UCSD-AML1 (cell line): Measurements from ENCODE around the gene ADGRG3.

Experiments used
- DNase-seq: peaks from one replicate; lab custom pipeline; 2025; ENCODE audit not compliant: unreplicated experiment; lab: John Stamatoyannopoulos, UW

Gene ADGRG3

GRCh38 chr16:57630407-57630797 lies 37.7 kb upstream of the ADGRG3 start:
- no peak for DNase-seq

DNA sequence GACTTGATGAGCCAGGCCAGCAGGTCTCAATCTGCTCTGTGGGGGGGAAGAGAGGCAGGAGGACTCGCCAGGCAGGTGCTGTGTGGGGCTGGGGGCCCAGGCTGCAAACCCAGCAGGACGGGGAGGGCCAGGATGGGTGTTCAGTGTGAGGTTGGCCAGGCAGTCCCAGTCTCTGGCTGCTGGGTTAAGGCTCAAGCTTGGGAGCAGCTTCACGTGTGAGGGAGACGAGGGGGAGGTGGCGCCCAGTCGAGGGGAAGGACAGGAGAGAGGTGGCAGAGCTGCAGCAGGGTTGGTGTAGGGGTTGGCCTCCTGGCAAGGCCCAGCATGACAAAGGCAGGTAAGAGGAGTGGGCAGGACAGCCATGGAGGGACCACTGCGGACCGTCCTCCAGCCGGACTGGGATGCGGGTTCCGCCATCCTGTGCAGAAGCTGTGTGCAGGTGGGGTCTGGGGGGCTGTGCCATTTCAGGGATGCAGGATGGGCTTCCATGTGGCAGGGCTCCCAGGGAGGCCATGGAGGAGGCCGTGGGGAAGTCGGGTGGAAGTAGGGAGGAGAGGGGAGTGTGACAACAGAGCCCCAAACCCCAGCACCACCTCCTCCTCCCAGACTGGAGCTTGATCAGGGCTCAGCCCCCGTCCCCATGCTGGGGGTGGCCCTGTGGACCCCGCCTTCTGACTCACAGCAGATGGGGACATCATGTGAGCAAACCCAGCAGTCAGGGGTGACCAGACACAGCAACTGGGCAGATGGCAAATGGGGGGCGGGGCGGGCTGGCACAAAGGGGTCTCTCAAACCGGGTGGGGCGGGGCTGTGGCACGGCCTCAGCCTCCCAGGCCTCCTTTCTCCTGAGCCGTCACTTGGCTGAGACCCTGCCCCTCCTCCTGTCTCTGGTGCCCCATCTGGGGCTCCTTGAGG lies 36.9 kb upstream of the ADGRG3 start:
- no peak for DNase-seq

GRCh38 chr16:57632568-57632967 lies 35.5 kb upstream of the ADGRG3 start:
- no peak for DNase-seq

- DNase-seq, result no peak
Measured at GRCh38 chr16:57633383-57634064, 34.6 kb upstream of the ADGRG3 start.

DNA sequence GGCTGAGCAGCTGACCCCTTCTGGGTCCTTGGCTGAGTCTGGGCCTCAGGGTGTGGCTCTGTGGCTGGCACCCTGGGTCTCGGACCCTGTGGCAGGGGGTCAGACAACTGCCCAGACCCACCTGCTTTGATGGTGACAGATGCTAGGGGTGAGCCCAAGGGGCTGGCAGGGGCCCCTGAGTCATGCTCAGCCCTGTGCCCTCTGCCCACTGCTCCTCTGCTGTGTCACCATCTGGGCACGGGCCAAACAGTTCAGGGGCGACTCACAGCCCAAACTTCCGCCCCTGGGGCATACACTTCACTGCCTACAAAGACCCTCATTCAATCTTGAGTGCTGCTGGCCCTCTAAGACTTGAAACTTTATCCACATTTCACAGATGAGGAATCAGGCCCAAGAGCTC lies 33.9 kb upstream of the ADGRG3 start:
- DNase-seq, result no peak

- no peak for DNase-seq
Measured at GRCh38 chr16:57635266-57636097, 32.6 kb upstream of the ADGRG3 start.

- DNase-seq, result no peak
Measured at GRCh38 chr16:57636184-57636583, 31.9 kb upstream of the ADGRG3 start.

DNA sequence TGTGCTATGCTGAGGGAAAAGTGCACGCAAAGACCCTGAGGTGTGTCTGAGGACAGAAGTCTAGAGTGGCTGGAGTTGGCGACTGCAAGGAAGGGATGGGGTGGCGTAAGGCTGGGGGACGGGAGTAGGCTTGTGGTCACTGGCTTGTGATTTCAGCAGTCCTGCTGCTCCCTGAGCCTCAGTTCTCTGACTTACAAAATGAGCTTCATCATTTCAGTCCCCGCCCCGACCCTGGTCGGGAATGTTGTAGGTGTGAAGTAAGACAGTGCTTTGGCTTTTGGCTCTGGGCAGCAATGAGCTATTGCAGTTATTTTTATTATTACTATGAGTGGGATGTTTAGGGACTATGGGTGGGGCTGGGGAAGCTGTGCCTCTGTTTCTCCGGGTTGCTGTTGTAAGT lies 31.1 kb upstream of the ADGRG3 start:
- DNase-seq, result no peak

DNA sequence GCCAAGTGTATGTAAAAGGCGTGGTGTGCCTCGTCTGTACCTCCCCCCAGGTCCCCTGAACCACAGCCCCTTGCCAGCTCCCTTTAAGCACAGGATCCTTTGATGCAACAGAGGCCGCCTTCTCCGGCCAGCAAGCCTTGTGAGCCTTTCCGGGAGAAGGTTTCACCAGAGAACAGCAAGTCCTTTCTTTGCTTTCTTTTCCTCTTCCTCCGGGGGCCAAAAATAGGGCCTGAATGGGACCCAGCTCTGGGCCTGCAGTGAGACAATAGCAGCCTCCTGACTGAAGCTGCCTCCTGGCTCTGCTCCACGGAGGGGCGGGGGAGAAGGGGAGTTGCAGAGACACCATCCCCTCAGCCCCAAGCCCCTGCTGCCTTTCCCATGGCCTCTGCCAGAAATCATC lies 30.7 kb upstream of the ADGRG3 start:
- DNase-seq, result no peak

DNA sequence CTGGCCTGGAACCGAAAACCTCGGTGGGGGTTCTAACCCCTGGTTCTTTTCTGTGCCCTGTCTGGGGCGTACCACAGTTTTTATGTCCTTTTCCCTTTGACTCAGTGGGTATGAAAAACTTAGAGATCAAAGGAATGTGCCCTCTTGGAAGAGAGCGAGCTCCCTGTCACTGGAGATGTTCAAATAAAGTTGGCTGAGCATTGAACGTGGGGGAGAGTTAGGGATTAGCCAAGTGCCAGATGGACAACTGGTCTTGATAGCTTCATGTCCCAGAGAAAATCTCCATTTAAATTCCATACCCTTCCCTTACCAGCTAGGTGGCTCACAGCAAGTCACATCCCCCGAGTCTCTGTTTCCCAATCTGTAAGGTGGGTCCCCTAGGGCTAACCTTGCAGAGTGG lies 30.1 kb upstream of the ADGRG3 start:
- no peak for DNase-seq

GRCh38 chr16:57638381-57638780 lies 29.7 kb upstream of the ADGRG3 start:
- no peak for DNase-seq

GRCh38 chr16:57639172-57639887 lies 28.8 kb upstream of the ADGRG3 start:
- no peak for DNase-seq

GRCh38 chr16:57640185-57640584 lies 27.9 kb upstream of the ADGRG3 start:
- no peak for DNase-seq

DNA sequence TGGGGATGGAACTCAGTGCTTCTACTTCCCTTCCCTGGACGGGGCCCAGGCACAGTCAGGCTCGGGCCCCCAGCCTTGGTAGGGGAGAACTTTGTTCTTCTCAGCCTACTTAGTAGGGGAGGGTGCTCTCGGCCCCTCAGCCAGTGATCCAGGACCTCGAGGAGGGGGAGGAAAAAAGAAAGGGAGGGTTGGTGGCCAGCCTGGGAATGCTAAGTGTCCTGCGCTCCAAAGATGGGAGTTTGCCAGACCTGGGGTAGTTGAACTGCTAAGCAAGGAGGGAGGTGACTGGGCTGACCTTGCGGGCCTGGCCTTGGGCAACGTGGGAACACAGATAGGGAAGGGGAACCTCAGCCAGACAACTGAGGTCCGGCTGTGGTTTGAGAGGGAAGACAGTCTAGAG lies 27.5 kb upstream of the ADGRG3 start:
- DNase-seq, result no peak

DNA sequence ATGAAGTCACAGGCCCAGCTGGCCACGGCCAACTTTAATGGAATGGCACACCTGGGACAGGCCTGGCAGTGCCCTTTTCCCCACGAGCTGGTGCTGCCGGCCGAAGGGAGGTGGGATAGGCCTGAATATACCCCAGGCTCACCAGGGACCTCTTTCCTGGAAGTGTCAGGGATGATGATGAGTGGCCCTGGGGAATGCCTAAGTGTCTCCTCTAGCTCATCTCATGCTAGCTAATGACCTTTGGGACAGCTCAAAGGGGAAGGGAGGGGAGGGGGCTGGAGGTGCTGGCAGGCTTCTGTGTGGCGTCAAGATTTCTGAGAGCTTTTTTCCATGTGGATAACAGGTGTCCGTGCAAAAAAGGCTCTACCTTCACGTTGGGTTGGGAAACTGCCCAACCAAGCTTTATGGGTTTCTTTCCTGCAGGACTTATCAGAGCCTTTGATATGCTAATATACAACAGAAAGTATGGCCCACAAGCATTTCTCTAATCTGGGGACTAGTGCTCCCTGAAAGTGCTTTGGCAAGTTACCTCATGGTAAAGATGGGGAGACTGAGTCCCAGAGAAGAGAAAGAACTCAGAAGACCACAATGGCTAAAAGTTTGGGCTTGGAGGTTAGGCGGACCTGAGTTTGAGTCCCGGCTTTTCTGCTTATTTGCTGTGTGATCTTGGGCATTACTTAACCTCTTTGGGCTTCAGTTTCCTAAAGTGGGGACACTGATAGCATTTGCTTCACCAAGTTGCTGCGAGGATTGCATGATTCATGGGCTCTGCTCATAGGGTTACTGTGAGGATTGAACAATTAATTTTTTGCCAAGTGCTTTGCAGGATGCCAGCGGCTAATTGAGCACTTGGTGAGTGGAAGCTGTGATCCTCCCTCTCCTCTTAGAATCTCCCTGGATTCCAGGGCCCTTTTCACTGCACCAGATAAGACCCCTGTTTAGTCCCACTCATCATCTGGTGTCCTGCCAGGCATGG lies 25.7 kb upstream of the ADGRG3 start:
- no peak for DNase-seq

- DNase-seq, result no peak
Measured at GRCh38 chr16:57643147-57643874, 24.8 kb upstream of the ADGRG3 start.

DNA sequence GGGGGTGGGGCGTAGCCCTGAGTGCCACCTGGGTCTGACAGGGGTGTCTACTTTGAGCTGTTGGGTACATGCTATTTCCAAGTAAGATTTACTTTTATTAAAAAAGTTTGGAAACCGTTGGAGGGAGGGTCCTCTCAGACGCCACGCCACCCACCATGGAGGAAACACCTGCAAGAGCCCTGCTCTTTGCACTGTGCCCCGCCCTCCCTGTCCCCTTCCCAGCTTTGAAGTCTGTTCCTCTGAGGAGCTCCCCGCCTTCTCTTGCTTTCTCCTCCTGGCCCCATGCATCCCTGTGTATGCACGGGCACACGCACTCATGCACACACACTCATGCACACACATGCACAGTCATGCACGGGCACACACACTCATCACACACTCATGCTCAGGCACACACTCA lies 24.2 kb upstream of the ADGRG3 start:
- no peak for DNase-seq

DNA sequence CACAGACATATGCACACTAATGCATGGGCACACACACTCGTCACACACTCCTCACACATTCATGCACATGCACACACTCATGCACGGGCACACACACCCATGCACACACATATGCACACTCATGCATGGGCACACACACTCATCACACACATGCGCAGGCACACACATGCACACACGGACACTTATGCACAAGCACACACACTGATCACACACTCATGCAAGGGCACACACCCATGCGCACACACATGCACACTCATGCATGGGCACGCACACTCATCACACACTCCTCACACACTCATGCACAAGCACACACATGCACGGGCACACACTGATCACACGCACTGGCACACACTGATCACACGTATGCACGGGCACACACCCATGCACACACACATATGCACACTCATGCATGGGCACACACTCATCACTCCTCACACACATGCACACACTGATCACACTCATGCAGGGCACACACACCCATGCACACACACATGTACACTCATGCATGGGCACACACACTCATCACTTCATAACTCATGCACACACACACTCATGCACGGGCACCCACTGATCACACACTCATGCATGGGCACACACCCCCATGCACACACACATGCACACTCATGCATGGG lies 23.6 kb upstream of the ADGRG3 start:
- DNase-seq, result no peak

DNA sequence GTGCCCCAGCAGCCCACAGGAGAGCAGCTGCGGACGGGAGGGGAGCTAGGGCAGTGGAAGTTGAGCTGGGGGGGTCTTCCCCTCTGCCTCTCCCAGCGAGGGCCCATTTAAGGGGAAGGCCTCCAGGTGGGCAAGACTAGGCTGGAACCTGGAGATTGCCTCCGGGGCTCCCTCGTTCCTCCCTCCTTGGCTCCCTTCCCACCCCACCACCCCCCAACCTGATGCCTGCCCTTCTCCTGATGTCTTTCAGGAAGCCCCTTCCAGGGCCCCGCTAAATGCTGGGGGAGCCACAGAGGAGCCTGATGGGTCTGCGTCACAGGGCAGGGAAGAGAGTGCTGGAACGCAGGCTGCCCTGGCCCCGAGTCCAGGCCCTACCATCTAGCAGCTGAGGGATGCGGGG lies 22.9 kb upstream of the ADGRG3 start:
- no peak for DNase-seq
